MCF 10A (cell line): Measurements from ENCODE around the gene ODAD2. TPM values are rescaled to one million over a fixed set of nuclear protein-coding genes. Genes with fewer than 3 reads are reported as not detected.

Experiments
- BruUV-seq: library from RNA; stranded (reverse); fragments of 400-500 nt; replicated peaks from 2 replicates; lab custom pipeline; 2021; lab: Mats Ljungman, UMichigan
- CTCF ChIA-PET: fragments of 300-600 bp; sonication (Branson Sonifier 250); formaldehyde crosslinking; extraction: SDS; loops from one replicate; lab custom pipeline; 2021; ENCODE audit warnings: antibody characterized with exemption, inconsistent platforms; lab: Yijun Ruan, JAX
- POLR2A ChIA-PET: fragments of 300-600, 350-650 bp; sonication (Branson Sonifier 250); formaldehyde crosslinking; extraction: SDS; loops from one replicate; lab custom pipeline; 2020; ENCODE audit warnings: antibody characterized with exemption, inconsistent platforms; lab: Yijun Ruan, JAX
- DNase-seq: peaks from one replicate; pipeline ENCODE4 v3.0.0-alpha.2; 2018; ENCODE audit not compliant: unreplicated experiment
- H3K27ac Mint-ChIP-seq: one replicate; pipeline ENCODE4 v1.8.0; 2022; ENCODE audit warnings: mild to moderate bottlenecking, low read depth, mixed read lengths; ENCODE audit not compliant: unreplicated experiment
- H3K27me3 Mint-ChIP-seq: one replicate; pipeline ENCODE4 v1.8.0; 2022; ENCODE audit warnings: mixed read lengths; ENCODE audit not compliant: insufficient read depth, unreplicated experiment
- H3K36me3 Mint-ChIP-seq: one replicate; pipeline ENCODE4 v1.8.0; 2022; ENCODE audit warnings: mild to moderate bottlenecking, moderate library complexity, mixed read lengths; ENCODE audit not compliant: insufficient read depth, unreplicated experiment
- H3K4me1 Mint-ChIP-seq: one replicate; pipeline ENCODE4 v1.8.0; 2022; ENCODE audit warnings: mixed read lengths; ENCODE audit not compliant: insufficient read depth, unreplicated experiment
- H3K4me3 Mint-ChIP-seq: one replicate; pipeline ENCODE4 v1.8.0; 2022; ENCODE audit warnings: mild to moderate bottlenecking, moderate library complexity, mixed read lengths; ENCODE audit not compliant: unreplicated experiment
- H3K9me3 Mint-ChIP-seq: one replicate; pipeline ENCODE4 v1.8.0; 2022; ENCODE audit warnings: mixed read lengths; ENCODE audit not compliant: unreplicated experiment
- CTCF ChIP-seq: fragments of 200-600 bp; IDR thresholded peaks from one replicate; pipeline ENCODE4 v1.8.0; 2022; ENCODE audit warnings: antibody characterized with exemption, mild to moderate bottlenecking; ENCODE audit not compliant: unreplicated experiment
- intact Hi-C: fragments of 100-400 bp; cut with micrococcal nuclease; formaldehyde crosslinking; loops from 2 replicates; pipeline ENCODE4 v1.14.1; 2022
- total RNA-seq: library from RNA; stranded (reverse); gene quantifications from 2 replicates; pipeline ENCODE4 v1.2.3, GENCODE V29; 2022

The ODAD2 gene
- total RNA-seq, 1 experiment from 2014 or later = 0.28 TPM

- intact Hi-C loops = no loop called here
- BruUV-seq = no TSS peak
These were observed 183.0 kb downstream of the ODAD2 start for GRCh38 chr10:27815846-27816245.

GRCh38 chr10:27815261-27815660, 183.6 kb downstream of the ODAD2 start:
- no peak for DNase-seq
- intact Hi-C loops = no loop called here
- no TSS peak for BruUV-seq
- Mint-ChIP-seq H3K36me3 (no peaks in the 10 kb centered on the region), H3K27ac (no peak overlapping the region), H3K27me3 (no peaks in the 10 kb centered on the region), H3K9me3 (no peaks in the 10 kb centered on the region), H3K4me3 (no peak overlapping the region), H3K4me1 (no peaks in the 10 kb centered on the region)
- no peak for TF ChIP-seq CTCF
- ChIA-PET POLR2A (no interaction called here), CTCF (no interaction called here)

More at GRCh38 chr10:27815846-27816245, 183.0 kb downstream of the ODAD2 start:
- ChIA-PET CTCF (no interaction called here), POLR2A (no interaction called here)
- H3K9me3 Mint-ChIP-seq = no peaks in the 10 kb centered on the region
- no peak overlapping the region for H3K27ac Mint-ChIP-seq
- DNase-seq = no peak
- H3K27me3 Mint-ChIP-seq = no peaks in the 10 kb centered on the region
- H3K36me3 Mint-ChIP-seq = no peaks in the 10 kb centered on the region
- H3K4me3 Mint-ChIP-seq = no peak overlapping the region
- TF ChIP-seq CTCF = no peak
- H3K4me1 Mint-ChIP-seq = no peaks in the 10 kb centered on the region

DNA sequence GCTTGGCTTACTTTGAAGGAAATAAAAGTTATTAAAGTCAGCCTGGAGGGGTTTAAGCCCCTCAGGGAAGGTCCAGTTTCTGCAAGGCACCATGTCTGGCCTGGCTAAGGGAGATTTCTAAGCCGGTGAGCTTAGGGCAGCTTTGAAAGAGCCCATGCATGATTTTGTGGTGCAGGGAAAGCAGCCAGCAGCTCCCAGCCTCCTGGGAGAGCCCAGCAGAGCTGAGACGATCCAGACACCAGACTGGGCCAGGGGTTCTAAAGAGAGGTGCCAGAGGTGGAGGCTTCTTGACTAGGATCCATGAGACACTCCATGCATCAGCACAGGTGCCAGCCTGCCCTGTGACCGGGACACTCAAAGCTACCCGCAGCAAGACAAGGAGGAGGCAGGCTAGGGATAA, 193.7 kb downstream of the ODAD2 start:
- Mint-ChIP-seq H3K36me3 (no peaks in the 10 kb centered on the region), H3K27me3 (no peaks in the 10 kb centered on the region), H3K9me3 (no peaks in the 10 kb centered on the region), H3K4me1 (no peaks in the 10 kb centered on the region), H3K4me3 (no peak overlapping the region), H3K27ac (no peak overlapping the region)
- no peak for TF ChIP-seq CTCF
- BruUV-seq = no TSS peak
- ChIA-PET CTCF (no interaction called here), POLR2A (no interaction called here)
- DNase-seq = no peak
- intact Hi-C loops = no loop called here

DNA sequence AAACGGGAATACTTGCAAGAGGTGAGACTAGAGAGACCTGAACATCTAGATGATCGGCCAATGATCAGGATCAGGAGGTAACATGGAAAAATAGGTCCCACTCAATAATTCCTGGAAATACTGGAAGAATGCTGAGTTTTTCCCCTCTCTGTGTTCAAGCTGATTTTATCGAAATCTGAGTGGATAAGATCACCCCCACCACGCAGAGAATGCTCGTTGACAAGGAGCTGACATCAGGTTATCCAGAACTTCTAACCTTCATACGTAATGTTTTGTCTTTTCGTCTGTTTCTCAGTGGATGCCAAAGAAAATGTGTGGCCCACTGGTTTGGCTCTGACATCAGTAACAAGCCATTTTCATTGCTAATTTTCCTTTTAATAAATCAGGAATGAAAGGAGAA, 194.7 kb downstream of the ODAD2 start:
- intact Hi-C loops = no loop called here
- TF ChIP-seq CTCF = no peak

More for the DNA sequence above, 194.7 kb downstream of the ODAD2 start:
- Mint-ChIP-seq H3K9me3 (no peaks in the 10 kb centered on the region), H3K4me3 (no peak overlapping the region), H3K4me1 (no peaks in the 10 kb centered on the region), H3K27ac (no peak overlapping the region), H3K27me3 (no peaks in the 10 kb centered on the region), H3K36me3 (no peaks in the 10 kb centered on the region)
- POLR2A ChIA-PET = no interaction called here
- DNase-seq = no peak
- CTCF ChIA-PET = interaction anchor here (0.6 kb wide), 1 partner anchor 52 kb away, joined by 4 read pairs; no protein-coding TSS in a partner anchor
- BruUV-seq = no TSS peak
